NCI-H1694 (cell line): Measurements from ENCODE around the gene TTN.

Experiments
- DNase-seq: peaks from one replicate; lab custom pipeline; 2025; lab: John Stamatoyannopoulos, UW

TTN gene

DNA sequence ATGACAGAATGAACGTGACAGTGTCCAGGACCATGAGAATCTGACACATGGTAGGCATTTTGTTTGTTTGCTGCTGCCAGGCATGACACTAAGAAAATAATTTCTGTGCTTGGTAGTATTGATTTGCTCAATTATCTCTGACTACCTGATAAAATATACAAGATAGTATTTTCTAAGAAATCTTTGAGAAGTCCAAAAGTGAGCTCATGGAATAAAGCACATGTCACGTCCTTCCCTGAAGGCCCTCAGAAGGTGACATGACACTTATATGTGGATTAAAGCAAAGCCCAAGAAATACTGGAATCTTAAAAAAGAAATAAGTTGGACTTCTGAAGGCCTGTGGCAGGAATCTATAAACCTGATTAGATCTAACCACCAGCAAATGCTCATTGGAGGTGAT lies 3.8 kb upstream of the TTN start:
- DNase-seq, result no peak

DNA sequence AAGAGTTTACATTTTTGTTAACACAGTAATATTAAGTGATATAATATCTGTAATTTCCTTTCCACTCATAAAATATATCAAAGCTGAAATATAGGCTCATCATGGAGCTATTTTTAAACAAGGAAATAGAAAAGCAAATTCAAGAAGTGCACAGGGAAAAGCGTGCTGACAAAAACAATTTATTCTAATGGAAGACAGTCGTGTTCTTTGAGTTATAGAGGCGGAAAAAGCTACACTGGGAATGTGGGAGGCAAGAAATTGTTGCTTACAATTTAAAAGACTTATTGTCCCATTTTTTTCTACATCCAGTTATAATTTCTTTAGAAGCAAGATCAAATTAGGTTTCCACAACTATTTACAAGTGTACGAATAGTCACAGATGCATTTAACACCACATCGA lies 3.2 kb upstream of the TTN start:
- no peak for DNase-seq

DNA sequence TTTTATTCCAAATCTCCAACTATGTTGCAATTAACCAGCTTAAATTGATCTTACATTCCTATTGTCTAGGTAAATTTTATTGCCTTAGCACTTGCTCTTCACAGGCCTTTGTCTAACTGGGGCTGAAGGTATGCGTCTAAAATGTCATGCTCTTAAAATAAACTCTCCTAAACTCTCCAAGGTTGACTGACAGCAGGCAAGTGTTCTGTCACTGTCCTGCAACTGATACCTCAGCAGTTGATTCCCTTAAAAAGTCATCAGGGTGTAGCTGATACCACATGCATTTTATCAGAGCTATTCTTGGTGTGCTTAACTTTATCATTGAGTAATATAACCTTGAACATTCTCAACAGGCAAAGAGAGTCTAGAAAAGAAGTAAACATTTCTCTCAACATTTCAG lies 680 bp downstream of the TTN start:
- no peak for DNase-seq

DNA sequence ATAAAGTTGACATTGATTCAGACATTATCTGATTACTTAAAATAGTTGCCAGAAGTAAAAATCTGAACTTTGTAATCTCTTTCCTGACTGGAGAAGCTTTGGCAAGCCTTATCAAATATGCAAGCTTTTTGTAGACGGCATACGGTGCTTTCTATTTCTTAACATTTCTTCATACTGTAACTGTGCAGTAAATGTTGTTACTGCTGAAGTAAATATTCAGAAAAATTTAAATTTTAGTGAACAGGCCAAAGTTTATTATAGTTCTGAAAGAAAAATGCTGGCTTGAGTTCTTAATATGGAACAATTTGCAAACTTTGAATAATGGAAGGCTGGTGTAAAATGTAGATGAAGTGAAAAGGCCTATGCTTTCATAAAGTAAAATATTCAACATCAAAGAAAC lies 1.8 kb downstream of the TTN start:
- DNase-seq, result no peak

DNA sequence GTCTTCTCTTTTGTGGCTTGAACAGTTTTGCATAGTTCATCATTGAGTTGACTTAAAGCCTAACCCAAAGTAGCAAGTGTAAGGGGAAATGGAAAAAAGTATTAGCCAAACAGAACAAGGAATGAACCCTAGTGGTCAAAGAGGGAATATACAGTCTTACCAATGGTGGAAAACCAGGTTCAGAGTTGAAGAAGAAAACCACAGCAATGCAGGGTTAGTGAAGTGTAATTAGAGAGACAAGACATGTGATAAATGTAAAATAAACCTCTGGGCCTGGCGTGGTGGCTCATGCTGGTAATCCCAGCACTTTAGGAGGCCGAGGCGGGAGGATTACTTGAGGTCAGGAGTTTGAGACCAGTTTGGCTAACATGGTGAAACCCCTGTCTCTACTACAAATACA lies 2.4 kb downstream of the TTN start:
- DNase-seq, result no peak

GRCh38 chr2:178800510-178800909 lies 6.7 kb downstream of the TTN start:
- no peak for DNase-seq

DNA sequence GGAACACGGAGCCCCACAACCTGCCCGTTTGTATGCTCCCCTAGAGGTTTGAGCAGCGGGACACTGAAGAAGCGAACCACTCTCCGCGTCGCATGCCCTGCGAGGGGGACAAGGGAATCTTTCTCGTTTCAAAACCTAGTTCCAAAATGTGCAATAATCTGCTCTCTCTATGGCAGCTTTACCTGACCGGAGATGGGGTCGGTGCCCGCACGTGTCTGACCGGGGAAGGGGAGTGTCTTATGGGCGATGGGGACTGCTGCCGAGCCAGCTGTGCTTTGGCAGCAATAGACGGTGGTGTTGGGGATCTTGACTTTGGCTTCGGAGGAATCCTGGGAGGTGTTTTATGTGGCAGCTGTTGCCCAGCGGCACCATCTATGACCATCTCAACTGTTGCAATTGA lies 7.9 kb downstream of the TTN start:
- no peak for DNase-seq

DNA sequence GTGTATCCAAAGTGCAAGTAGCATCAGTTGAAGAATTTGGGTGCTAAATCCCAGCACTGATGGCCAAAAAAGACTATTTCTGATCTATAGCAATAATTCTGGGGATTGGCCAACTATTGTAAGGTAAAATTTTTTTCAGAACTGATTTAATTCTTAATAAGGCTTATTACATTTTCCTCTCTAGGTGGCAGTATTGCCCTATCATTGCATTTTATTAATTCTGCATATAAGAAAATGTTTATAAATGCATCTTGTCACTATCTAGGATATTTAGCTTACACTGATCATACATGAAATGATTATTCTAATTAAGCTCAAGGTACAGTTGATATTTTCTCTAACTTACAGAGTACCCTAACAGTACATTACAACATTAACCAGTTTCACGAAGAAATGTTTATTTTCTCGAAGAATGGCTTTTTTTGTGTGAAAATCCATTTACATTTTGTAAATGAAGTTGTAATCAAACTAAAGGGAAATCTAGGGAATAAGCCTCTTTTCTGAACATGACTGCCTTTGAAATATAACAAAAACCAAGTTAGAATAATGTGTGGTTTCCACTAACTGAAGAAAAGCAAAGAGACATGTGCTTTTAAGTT lies 11.0 kb downstream of the TTN start:
- peak; percentile 72 for DNase-seq

GRCh38 chr2:178787934-178788333 lies 19.3 kb downstream of the TTN start:
- no peak for DNase-seq

DNA sequence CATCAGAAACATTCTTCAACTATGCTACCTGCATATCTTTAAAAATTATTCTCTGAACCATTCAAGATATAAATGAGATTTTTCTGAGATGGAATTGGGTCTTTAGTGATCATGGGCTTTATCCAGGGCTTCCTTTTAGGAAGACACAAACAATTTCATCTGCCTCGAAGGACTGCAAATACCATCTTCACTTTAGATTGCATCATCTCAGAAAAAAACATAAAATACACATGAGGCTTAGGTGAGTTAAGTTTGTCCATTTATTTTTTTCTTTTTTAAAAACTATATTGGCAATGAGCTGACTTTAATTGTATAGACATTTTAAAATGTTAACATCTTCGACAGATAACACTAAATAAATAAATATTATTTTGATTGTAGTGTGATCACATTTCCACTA lies 20.1 kb downstream of the TTN start:
- DNase-seq, result no peak

DNA sequence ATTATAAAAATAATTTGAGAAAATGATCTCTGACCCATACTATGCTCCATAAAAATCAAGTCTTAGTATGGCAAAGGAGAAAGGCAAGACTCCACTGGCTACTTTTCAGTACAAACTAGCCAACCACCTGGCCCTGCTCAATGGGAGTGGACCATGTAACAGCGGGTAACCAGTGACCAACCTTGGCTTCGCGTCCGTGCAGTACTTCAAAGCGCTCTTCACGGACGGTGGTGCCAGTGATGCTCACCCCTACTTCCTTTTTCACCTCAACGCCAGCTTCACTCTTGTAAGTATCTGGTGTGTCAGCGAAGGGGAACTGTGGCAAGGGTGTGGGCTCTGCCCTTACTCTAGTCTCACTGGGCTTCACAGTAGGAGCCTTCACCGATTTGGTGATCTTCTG lies 23.3 kb downstream of the TTN start:
- no peak for DNase-seq

- no peak for DNase-seq
Observed at GRCh38 chr2:178782236-178782635, 25.0 kb downstream of the TTN start.

GRCh38 chr2:178777577-178777976 lies 29.6 kb downstream of the TTN start:
- no peak for DNase-seq

- DNase-seq, result no peak
Observed at GRCh38 chr2:178776751-178777150, 30.5 kb downstream of the TTN start.

DNA sequence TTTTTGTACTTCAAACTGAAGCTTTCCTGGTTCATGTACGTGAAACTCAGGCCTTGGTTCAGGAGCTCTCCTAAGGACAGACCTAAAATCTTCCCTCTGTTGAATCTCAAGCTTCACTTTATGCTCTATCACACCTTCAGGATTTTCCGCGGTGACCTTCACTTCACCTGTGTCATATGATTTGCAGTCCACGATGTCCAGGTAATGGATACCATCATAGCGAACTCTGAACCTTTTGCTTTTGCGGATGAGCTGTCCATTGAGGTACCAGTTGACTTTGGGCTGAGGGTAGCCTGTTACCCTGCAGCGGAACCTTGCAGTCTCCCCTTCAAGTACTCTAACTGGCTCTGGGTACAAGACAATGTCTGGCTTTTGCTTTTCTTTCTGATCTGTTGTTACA lies 31.2 kb downstream of the TTN start:
- DNase-seq, result no peak

DNA sequence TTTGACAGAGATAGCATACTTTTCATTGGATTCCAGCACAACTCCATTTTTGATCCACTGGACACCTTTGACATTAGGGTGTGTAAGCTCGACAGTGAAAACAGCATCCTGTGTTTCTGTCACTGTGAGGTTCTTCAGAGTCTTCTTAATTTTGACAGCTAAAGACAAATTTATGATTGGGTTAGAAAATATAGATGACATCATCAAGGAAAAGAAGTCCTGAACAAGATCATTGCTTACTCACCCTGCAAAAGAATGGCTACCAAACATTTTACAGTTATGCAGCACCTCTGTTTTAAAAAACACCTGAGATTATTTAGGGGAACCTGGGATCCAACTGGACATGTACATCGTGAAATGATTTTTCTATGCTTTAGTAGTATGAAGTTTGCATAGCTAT lies 36.7 kb downstream of the TTN start:
- DNase-seq, result no peak

DNA sequence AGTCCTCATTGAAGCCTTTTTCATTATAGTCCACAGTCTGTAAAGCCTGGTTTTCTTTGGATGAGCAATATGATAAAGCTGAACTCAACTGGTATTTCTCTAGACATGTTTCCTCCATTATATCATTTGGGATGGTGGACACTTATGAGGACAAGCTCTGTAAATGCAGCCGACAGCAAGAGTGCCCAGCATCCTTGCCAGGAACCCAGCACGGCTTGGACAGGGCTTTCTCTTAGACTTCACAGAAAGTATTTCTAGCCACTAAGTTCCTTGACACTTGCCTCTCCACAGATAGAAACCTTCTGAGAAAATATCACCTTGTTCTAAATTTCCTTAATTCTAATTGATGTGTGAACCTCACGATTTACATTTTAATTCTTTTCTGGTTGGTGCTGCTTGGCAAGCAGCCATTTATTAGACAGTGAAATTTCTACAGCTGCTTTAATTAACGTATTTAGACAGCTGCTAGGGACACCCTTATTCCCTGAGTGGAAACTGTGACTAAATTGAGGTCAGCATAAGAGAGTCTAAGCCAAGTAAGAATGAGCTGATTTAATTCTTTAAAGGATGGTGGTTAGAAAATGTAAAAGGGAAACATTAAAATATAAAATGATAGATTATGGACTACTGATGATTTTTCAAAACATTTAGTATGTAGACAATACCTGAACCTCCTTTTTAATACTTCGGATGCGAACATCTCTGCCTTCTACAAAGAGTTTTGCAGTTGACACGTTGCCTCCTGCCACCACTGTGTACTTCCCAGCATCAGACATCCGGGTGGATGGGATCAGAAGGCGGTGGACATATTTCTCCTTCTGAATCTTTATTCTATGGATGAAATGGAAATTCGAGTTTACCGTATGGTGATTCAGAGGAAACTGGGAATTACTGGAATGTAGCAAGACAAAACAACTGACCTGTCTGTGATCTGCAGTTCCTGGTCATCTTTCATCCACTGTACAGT lies 39.8 kb downstream of the TTN start:
- DNase-seq, result peak; percentile 6

DNA sequence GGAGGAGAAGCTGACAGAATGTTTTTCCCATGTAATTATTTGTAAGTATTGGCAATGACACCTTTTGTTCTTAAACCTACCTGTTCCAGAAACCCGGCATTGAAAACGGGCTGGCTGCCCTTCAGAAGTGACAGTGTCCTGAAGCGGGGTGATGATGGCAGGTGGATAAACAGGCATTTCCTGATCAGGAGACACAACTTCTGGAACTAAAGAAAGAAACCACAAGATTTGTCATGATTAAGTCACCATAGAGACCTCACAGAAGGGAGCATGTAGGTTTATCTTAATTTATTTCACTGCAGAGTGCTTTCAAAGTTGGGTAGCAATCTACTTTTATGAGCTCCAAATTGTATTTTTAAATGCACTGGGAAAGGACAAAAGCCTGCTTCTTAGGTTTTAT lies 43.1 kb downstream of the TTN start:
- DNase-seq, result no peak

DNA sequence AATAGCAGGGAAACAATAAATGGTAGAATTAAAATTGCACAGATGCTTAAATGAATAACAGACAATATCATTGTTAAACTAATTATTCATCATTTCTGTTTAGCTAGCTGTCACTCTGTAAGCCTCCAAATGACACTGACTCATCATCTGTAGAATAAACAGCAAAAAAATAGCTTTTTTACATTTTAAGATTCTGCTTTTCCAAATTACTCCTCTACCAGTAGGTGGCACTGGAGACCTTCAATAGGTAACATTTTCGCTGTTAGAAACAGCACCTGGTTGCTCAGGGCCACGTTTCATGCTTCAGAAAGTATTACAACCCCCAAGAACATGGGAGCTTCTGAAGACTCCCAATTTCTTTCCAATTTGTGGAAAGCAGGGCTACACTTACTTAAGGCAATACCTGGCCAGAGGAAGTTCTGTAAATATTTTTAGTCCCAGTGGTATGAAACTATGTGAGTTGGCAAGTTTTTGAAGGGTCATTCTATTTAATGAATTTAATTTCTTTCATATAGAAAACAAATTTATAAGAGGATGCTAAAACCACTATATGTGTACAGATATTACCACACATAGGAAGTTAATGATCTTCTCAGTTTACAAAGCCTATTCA lies 45.4 kb downstream of the TTN start:
- DNase-seq, result peak; percentile 30

GRCh38 chr2:178756843-178757242 lies 50.4 kb downstream of the TTN start:
- DNase-seq, result no peak

DNA sequence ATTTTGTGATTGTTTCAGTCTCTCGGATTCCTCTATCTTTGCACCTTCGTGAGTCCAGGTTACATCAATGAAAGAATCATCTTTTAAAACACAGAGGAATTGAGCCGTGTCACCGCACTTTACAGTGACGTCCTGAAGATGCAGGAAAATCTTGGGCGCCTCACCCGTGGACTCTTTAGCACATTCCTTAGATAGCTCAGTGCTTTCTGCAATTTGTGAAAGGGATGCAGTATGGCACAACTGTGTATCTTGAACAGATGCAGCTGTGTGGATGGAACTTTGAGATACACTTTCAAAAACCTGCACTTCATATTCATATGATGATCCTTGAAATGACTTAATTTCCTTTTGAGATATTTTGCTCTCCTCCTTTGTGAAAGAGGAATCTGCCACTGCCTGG lies 50.9 kb downstream of the TTN start:
- no peak for DNase-seq

DNA sequence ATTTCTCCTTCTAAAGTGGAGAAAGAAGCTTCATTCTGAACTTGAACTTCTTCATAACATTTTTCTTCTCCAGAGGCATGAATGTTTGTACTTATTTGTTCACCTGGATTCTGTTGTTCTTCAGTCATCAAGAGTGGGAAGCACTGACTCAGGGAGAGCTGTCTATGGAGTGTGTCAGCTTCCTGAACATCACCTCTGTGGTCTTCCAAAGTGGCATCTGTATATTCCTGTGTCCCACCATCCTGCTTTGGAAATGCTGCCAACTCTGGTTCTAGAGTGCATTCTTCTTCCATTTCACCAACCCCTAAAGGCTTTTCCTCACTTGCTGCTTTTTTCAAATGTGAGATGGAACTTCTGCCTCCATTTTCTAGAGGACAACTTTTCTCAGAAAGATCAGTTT lies 59.5 kb downstream of the TTN start:
- DNase-seq, result no peak

GRCh38 chr2:178734518-178734917 lies 72.7 kb downstream of the TTN start:
- no peak for DNase-seq
